ENCODE data around the gene PLBD2.

Gene PLBD2

GRCh38 chr12:113392520-113392919 is 34.1 kb downstream of the PLBD2 start:
- no peak overlapping the region for H3K4me3 ChIP-seq (ENCODE audit: control insufficient read depth, low read depth, low read length)
- no peak for DNase-seq (ENCODE audit: low read depth)
- TF ChIP-seq CTCF (IDR thresholded peaks at IDR 0.05; ENCODE audit: control insufficient read depth, insufficient read depth, low read depth, low read length, missing control alignments), result no peak

GRCh38 chr12:113392988-113393579 is 34.7 kb downstream of the PLBD2 start:
- no peak for TF ChIP-seq CTCF (IDR thresholded peaks at IDR 0.05; ENCODE audit: control insufficient read depth, insufficient read depth, low read depth, low read length, missing control alignments)
- DNase-seq (ENCODE audit: low read depth), result no peak

DNA sequence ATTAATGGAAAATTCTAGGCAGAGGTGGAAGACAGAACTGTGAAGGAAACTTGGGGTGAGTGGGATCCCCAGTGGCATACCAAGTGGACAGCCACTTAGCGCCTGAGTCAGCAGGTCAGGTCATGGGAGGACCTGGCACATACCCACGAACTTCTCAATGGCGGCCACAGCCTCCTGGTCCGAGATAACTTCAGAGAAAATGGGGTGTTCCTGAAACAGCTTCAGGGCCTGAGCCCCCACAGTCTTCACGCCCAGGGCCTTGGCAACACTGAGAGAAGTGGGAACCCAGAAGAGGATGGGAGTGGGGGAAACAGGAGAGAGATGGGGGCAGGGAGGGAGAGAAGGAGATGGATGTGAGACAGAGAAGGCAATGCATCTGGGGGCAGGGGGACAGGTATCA is 35.4 kb downstream of the PLBD2 start:
- DNase-seq (ENCODE audit: low read depth), result no peak
- no peak for TF ChIP-seq CTCF (IDR thresholded peaks at IDR 0.05; ENCODE audit: control insufficient read depth, insufficient read depth, low read depth, low read length, missing control alignments)
- no peak overlapping the region for H3K4me3 ChIP-seq (ENCODE audit: control insufficient read depth, low read depth, low read length)

More at GRCh38 chr12:113392988-113393579, 34.7 kb downstream of the PLBD2 start:
- H3K4me3 ChIP-seq (ENCODE audit: control insufficient read depth, low read depth, low read length), result no peak overlapping the region

DNA sequence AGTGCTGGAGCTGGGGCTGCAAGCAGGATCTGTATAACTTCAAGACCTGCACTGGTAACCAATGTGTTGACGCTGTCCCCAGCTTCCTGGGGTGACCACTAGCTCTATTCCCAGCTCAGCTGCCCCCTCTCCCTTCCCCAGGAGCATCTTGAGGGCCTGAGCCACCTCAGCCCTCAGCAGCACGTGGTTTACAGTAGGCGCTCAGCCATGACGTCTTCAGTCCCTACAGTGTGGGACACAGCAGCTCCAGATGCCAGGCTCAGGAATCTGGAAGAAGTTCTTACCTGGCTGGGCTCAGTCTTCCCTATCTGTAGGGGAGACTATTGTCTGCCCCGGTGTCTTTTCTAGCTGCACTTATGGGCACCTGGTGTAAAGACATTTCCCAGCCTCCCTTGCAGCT is 36.7 kb downstream of the PLBD2 start:
- no peak overlapping the region for H3K4me3 ChIP-seq (ENCODE audit: control insufficient read depth, low read depth, low read length)
- no peak for DNase-seq (ENCODE audit: low read depth)
- no peak for TF ChIP-seq CTCF (IDR thresholded peaks at IDR 0.05; ENCODE audit: control insufficient read depth, insufficient read depth, low read depth, low read length, missing control alignments)

GRCh38 chr12:113396200-113396599 is 37.8 kb downstream of the PLBD2 start:
- no peak for TF ChIP-seq CTCF (IDR thresholded peaks at IDR 0.05; ENCODE audit: control insufficient read depth, insufficient read depth, low read depth, low read length, missing control alignments)
- H3K4me3 ChIP-seq (ENCODE audit: control insufficient read depth, low read depth, low read length), result no peak overlapping the region

DNA sequence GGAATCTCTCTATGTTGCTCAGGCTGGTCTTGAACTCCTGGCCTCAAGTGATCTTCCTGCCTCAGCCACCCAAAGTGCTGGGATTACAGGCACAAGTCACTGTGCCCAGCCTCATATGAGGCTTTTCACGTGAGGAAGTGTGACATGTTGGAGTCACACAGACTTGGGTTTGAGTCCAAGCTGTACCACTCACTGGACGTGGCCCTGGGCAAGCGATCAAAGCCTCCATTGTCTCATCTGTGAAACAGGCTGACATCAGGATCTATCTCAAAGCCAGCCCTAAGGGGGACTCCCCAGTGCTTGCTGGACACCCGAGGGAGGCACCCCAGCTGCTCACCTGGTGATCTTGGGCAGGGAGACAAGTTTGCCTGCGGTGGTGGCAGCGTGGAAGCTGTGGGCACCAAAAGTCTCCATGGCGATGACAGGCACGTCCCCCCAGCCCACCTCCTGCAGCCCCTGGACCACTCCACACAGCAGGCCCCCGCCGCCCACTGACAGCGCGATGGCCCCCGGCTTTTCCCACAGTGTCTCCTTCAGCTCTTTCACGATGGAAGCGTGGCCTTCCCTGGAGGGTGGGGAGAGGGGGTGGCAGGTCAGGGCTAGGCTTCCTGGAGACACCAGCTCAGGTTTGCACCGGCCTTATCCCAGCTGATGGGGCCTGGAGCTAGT is 38.6 kb downstream of the PLBD2 start:
- no peak for DNase-seq (ENCODE audit: low read depth)
- H3K4me3 ChIP-seq (ENCODE audit: control insufficient read depth, low read depth, low read length), result no peak overlapping the region
- TF ChIP-seq CTCF (IDR thresholded peaks at IDR 0.05; ENCODE audit: control insufficient read depth, insufficient read depth, low read depth, low read length, missing control alignments), result no peak

More at GRCh38 chr12:113396200-113396599, 37.8 kb downstream of the PLBD2 start:
- DNase-seq (ENCODE audit: low read depth), result no peak

All from AG09309 (cell line).